GM21737 (cell line): ENCODE measurements around the gene SLC35G4.
"Not testable (repeated sequence)": the region's sequence is repeated elsewhere in the genome, so short reads cannot be mapped to it uniquely, and the experiment has no call there.

ENCODE experiments used
- ATAC-seq: cut with Tn5 transposase; IDR thresholded peaks from one replicate; pipeline ENCODE4 v1.9.1; 2021; ENCODE audit warnings: mild to moderate bottlenecking, moderate library complexity; ENCODE audit not compliant: unreplicated experiment

Gene SLC35G4

GRCh38 chr18:11613073-11613472 is 3.7 kb downstream of the SLC35G4 start:
- not testable (repeated sequence) for ATAC-seq

- not testable (repeated sequence) for ATAC-seq
Measured at GRCh38 chr18:11613611-11614010, 4.2 kb downstream of the SLC35G4 start.

GRCh38 chr18:11614042-11614441 is 4.6 kb downstream of the SLC35G4 start:
- ATAC-seq = not testable (repeated sequence)

GRCh38 chr18:11614981-11615380 is 5.6 kb downstream of the SLC35G4 start:
- ATAC-seq = not testable (repeated sequence)

- not testable (repeated sequence) for ATAC-seq
Measured at GRCh38 chr18:11647310-11647709, 37.9 kb downstream of the SLC35G4 start.

GRCh38 chr18:11647804-11648203 is 38.4 kb downstream of the SLC35G4 start:
- ATAC-seq = not testable (repeated sequence)

- no peak for ATAC-seq
Measured at GRCh38 chr18:11649839-11650238, 40.4 kb downstream of the SLC35G4 start.

GRCh38 chr18:11651899-11652298 is 42.5 kb downstream of the SLC35G4 start:
- ATAC-seq = no peak

- no peak for ATAC-seq
Measured at GRCh38 chr18:11653521-11653920, 44.1 kb downstream of the SLC35G4 start.

GRCh38 chr18:11654736-11655605 is 45.6 kb downstream of the SLC35G4 start:
- no peak for ATAC-seq

GRCh38 chr18:11655606-11655932 is 46.2 kb downstream of the SLC35G4 start:
- ATAC-seq = no peak

- no peak for ATAC-seq
Measured at GRCh38 chr18:11657152-11657551, 47.8 kb downstream of the SLC35G4 start.

- ATAC-seq = no peak
Measured at GRCh38 chr18:11657554-11657953, 48.2 kb downstream of the SLC35G4 start.

- ATAC-seq = no peak
Measured at GRCh38 chr18:11658019-11658418, 48.6 kb downstream of the SLC35G4 start.

GRCh38 chr18:11658989-11659388 is 49.6 kb downstream of the SLC35G4 start:
- no peak for ATAC-seq
